ENCODE results near the gene STIM1.

Gene STIM1

DNA sequence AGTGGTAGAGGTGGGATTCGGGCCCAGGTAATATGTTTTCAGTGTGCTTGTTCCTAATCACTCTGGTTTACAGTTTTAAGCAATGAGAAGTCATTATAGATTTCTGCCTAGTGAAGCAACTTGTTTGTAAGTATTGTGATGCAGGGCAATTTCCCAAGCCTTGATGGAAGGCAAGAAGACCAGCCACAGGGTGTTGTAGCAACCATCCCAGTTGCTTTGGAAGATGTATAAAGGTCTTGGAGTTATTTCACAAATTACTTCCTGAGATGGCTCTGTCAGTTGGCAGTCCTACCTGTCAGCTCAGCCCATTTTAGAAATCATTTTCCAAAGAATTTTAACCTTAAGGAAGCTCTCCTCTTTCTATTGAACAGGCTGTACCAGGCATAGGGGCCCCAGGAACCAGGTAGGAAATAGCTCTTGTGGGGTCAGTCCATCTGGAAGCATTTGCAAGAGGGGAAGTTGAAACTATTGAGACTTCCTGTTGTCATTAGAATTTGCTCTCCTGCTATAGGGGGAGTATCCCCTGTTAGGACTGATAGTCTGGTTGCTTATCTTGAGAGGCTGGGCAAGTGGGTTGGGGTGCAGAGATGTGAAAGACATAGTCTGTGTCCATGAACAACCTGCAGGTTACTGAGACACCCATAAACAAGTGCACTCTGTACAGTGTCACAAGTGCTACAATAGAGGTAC, 47.9 kb downstream of the STIM1 start:
- TF ChIP-seq CTCF (conservative IDR thresholded peaks at IDR 0.05; ENCODE audit: low read depth) = no peak
- POLR2A ChIA-PET (ENCODE audit: low non-redundant PET) = no interaction called here
- H3K27ac ChIP-seq = no peak overlapping the region
- CTCF ChIA-PET = interaction anchor here (0.7 to 1.0 kb wide), 2 partner anchors 13 to 164 kb away, joined by 3 read pairs; no protein-coding TSS in a partner anchor
- DNase-seq (ENCODE audit: low spot score) = no peak

DNA sequence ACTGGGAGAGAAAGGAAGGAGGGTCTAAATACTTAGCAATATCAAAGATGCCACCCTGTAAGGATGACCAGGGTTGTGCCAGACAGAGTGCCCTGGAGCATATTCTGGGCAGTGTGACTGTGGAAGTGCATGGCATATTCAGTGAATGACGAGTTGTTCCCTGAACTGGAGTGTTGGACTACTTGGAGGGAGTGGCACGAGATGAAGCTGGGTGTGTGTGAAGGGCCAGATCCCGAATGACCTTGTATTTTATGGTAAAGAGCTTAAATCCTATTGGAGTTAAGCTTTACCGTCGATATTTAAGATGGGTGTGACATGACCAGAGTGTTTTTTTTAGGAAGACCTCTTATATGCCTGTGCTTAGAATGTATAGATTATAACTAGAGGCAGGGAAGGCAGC, 48.8 kb downstream of the STIM1 start:
- POLR2A ChIA-PET (ENCODE audit: low non-redundant PET) = no interaction called here
- no peak for DNase-seq (ENCODE audit: low spot score)
- no peak for TF ChIP-seq CTCF (conservative IDR thresholded peaks at IDR 0.05; ENCODE audit: low read depth)
- no peak overlapping the region for H3K27ac ChIP-seq
- CTCF ChIA-PET = no interaction called here

- DNase-seq (ENCODE audit: low spot score) = peak; percentile 74
- no peak for TF ChIP-seq CTCF (conservative IDR thresholded peaks at IDR 0.05; ENCODE audit: low read depth)
- H3K27ac ChIP-seq = no peak overlapping the region
- CTCF ChIA-PET = interaction anchor here (0.6 to 1.4 kb wide), 3 partner anchors 28 to 55 kb away, joined by 4 to 6 read pairs (median 5); no protein-coding TSS in a partner anchor
- POLR2A ChIA-PET (ENCODE audit: low non-redundant PET) = no interaction called here
Observed at GRCh38 chr11:3905080-3905953, 49.9 kb downstream of the STIM1 start.

GRCh38 chr11:3906166-3906565, 50.7 kb downstream of the STIM1 start:
- POLR2A ChIA-PET (ENCODE audit: low non-redundant PET) = no interaction called here
- DNase-seq (ENCODE audit: low spot score) = peak; percentile 63
- TF ChIP-seq CTCF (conservative IDR thresholded peaks at IDR 0.05; ENCODE audit: low read depth) = no peak
- no peak overlapping the region for H3K27ac ChIP-seq
- CTCF ChIA-PET = interaction anchor here (0.6 to 1.4 kb wide), 3 partner anchors 27 to 170 kb away, joined by 3 to 6 read pairs (median 5); no protein-coding TSS in a partner anchor

GRCh38 chr11:3907590-3907989, 52.1 kb downstream of the STIM1 start:
- POLR2A ChIA-PET (ENCODE audit: low non-redundant PET) = no interaction called here
- CTCF ChIA-PET = no interaction called here
- no peak for DNase-seq (ENCODE audit: low spot score)
- H3K27ac ChIP-seq = no peak overlapping the region
- TF ChIP-seq CTCF (conservative IDR thresholded peaks at IDR 0.05; ENCODE audit: low read depth) = no peak

DNA sequence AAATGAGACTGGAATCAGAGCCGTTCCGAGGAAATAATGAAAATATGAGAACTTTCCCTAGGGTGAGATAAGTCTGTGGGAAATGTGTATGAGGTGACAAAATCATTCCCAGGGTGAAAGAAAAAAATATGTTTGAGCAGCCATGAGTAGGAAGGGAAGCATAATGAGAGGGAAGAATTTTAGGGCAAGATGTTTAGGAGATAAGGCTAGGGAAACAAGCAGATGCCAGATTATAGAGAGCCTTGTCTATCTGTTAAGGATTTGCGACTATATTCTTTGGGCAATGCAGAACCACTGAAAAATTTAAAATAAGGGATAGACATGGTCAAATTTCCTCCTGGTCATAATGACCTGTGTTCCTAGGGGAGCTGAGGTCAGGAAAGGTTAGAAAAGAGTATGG, 54.4 kb downstream of the STIM1 start:
- ChIA-PET CTCF (no interaction called here), POLR2A (ENCODE audit: low non-redundant PET) (no interaction called here)
- no peak for DNase-seq (ENCODE audit: low spot score)
- H3K27ac ChIP-seq = no peak overlapping the region
- TF ChIP-seq CTCF (conservative IDR thresholded peaks at IDR 0.05; ENCODE audit: low read depth) = no peak
